Gastroesophageal sphincter (tissue), 3 donors: Measurements from ENCODE around the gene SIPA1L3.

Experiments
- CTCF ChIP-seq, 4 experiments: fragments of 200-600 bp in 2 of 4; fragments of 450-650 bp in 2 of 4; sonication (generic) in 1 of 4; IDR thresholded peaks; one replicate each; pipeline ENCODE4 v1.5.1; 2017 to 2019; ENCODE audit warnings: antibody characterized with exemption in 4 of 4, mild to moderate bottlenecking in 2 of 4, moderate library complexity in 2 of 4
- POLR2A ChIP-seq, 2 donors: fragments of 450-650 bp; IDR thresholded peaks; one replicate each; pipeline ENCODE4 v1.6.1; 2017; ENCODE audit warnings: antibody characterized with exemption in 2 of 2, mild to moderate bottlenecking in 2 of 2, moderate library complexity in 1 of 2
- POLR2AphosphoS5 ChIP-seq: sonication (generic); formaldehyde crosslinking; IDR thresholded peaks from one replicate; pipeline ENCODE4 v1.6.1; 2017; ENCODE audit warnings: antibody characterized with exemption

GRCh38 chr19:38023671-38024541, 116.9 kb downstream of the SIPA1L3 start:
- no peak for TF ChIP-seq POLR2A (IDR thresholded peaks at IDR 0.05)
- no peak for TF ChIP-seq POLR2AphosphoS5
- no peak for TF ChIP-seq CTCF (IDR thresholded peaks at IDR 0.05)
